GM03348 (cell line): ENCODE measurements around the gene PCDHGC4.

ENCODE experiments used
- DNase-seq: peaks from one replicate; pipeline ENCODE4 v3.0.0; 2012; ENCODE audit warnings: low spot score

The PCDHGC4 gene

DNA sequence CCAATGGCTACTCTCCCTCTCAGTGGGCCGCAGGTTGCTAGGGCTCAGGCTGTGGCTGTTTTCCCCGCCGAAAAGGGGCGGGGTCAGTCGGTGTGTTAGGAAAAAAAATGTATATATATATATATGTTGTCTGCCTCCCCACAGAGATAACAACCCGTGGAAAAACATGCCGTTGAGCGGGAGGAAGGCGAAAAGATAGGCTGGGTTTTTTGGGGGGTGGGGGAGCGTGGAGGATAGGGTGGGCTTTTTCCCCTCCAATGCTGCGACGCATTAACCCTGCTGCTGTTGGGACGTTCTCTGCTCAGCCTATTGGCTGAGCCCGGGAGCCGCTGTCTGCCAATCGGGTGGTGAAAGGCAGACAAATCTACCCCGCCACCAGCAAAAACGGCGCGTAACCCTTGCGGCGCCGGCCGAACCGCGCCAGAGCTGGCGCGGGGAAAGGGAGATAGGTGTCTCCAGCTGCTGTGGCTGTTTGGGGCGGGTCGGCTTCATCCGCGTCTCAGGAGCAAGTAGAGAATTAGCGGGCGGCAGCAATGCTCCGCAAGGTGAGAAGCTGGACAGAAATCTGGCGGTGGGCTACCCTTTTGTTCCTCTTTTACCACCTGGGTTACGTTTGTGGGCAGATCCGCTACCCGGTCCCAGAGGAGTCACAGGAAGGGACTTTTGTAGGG is at the start of gene PCDHGC4:
Gene PCDHGC4 (plus strand): TSS at position 390 of the 671 bp plus-strand sequence. CDS start 144 bp downstream, at position 534.
- no peak for DNase-seq

GRCh38 chr5:141437221-141437620 is 47.6 kb upstream of the PCDHGC4 start:
- peak; percentile 44 for DNase-seq

GRCh38 chr5:141439411-141440141 is 45.3 kb upstream of the PCDHGC4 start:
- no peak for DNase-seq

- DNase-seq, result no peak
Measured at GRCh38 chr5:141440341-141440740, 44.5 kb upstream of the PCDHGC4 start.

GRCh38 chr5:141441571-141442170 is 43.2 kb upstream of the PCDHGC4 start:
- no peak for DNase-seq

DNA sequence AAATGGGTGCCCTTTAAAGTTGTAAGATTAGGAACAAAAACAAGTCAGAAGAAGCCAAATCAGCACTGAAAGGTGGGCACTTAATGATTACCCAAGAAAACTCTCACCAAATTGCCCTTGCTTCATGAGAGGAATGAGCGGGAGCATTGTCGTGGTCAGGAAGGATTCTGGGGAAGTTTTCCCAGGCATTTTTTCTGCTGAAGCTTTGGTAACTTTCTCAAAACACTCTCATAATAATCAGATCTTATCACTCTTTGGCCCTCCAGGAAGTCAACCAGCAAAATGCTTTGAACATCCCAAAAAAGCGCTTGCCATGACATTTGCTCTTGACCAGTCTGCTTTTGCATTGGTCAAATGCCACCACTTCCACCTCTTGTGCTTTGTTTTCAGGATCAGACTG is 19.5 kb upstream of the PCDHGC4 start:
- no peak for DNase-seq

GRCh38 chr5:141475625-141476131 is 9.2 kb upstream of the PCDHGC4 start, which contains the start of gene PCDHGC3:
TSS of gene PCDHGC3 (plus strand) at chr5:141475966. CDS start at chr5:141476117, 151 bp downstream.
- DNase-seq, result peak; percentile 96

DNA sequence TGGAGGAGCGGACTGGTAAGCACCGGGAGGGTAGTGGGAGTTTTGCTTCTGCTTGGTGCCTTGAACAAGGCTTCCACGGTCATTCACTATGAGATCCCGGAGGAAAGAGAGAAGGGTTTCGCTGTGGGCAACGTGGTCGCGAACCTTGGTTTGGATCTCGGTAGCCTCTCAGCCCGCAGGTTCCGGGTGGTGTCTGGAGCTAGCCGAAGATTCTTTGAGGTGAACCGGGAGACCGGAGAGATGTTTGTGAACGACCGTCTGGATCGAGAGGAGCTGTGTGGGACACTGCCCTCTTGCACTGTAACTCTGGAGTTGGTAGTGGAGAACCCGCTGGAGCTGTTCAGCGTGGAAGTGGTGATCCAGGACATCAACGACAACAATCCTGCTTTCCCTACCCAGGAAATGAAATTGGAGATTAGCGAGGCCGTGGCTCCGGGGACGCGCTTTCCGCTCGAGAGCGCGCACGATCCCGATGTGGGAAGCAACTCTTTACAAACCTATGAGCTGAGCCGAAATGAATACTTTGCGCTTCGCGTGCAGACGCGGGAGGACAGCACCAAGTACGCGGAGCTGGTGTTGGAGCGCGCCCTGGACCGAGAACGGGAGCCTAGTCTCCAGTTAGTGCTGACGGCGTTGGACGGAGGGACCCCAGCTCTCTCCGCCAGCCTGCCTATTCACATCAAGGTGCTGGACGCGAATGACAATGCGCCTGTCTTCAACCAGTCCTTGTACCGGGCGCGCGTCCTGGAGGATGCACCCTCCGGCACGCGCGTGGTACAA is 8.5 kb upstream of the PCDHGC4 start:
- DNase-seq, result peak; percentile 77

GRCh38 chr5:141477044-141477575 is 7.7 kb upstream of the PCDHGC4 start:
- DNase-seq, result no peak

- DNase-seq, result no peak
Measured at GRCh38 chr5:141477815-141478214, 7.0 kb upstream of the PCDHGC4 start.

- DNase-seq, result no peak
Measured at GRCh38 chr5:141478321-141478945, 6.4 kb upstream of the PCDHGC4 start.

DNA sequence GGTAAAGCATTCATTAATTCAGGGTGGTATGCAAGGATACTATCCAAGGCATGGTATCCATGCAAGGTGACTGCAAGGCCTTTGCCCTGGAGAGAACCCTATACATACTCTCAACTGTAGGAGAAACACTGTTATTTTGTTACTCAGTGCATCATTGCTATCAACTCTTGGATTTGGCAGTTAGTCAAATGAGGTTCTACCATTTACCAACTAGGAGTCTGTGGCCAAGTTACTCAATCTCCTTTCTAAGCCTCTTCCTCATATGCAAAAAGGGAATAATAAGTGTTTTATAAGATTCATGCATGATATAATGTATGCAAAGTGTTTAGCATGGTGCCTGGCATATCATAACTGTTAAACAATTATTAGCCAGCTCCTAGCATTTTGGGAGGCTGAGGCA is 5.1 kb upstream of the PCDHGC4 start:
- DNase-seq, result no peak

DNA sequence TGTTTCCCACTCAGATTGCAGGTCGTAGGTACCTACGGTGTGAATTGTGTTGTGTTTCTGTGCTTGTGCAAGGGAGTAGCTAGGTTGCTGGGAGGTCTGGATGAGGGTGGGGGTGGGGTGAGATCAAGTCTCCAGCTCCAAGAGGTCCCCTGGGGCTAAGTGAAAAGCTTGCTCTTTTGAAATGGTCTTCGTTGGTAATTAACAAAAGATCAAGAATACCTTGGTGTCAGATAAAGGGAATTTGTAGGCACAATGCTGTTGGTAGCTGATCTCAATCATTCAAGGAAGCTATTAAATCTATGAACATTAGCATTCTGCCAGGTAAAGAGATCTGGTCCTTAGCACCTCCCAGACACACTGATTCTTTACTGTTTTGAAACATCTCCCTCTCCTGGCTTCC is 928 bp upstream of the PCDHGC4 start:
- DNase-seq, result no peak

DNA sequence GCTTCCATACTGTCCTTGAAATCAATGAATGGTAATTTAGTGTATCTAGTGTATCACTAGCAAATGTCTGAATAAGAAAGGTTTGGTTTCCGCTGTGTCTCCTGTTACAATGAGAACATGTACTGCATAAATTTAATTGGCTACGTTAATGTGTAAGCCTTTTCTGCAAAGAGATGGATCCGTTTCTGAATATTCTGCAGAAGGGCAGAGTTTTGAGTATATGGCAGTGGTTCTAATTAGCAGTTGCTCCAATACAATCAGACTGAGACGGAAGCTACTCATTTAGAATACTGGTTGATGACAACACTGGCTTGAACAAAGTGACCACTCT is 555 bp upstream of the PCDHGC4 start:
- DNase-seq, result no peak

DNA sequence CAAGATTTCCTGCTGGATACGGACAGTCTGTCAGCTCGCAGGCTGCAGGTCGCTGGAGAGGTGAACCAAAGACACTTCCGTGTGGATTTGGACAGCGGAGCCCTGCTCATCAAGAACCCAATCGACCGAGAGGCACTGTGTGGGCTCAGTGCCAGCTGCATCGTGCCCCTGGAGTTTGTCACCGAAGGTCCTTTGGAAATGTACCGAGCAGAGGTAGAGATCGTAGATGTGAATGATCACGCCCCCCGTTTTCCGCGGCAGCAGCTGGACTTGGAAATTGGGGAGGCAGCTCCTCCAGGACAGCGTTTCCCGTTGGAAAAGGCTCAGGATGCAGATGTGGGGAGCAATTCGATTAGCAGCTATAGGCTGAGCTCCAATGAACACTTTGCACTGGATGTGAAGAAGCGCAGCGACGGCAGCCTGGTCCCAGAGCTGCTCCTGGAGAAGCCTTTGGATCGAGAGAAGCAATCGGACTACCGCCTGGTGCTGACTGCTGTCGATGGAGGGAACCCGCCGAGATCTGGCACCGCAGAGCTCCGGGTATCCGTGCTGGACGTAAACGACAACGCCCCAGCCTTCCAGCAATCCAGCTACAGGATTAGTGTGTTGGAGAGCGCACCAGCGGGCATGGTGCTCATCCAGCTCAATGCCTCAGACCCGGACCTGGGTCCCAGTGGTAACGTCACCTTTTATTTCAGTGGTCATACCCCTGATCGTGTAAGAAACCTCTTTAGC is 658 bp downstream of the PCDHGC4 start:
- DNase-seq, result no peak

- no peak for DNase-seq
Measured at GRCh38 chr5:141486091-141486490, 1.3 kb downstream of the PCDHGC4 start.

GRCh38 chr5:141487131-141487530 is 2.3 kb downstream of the PCDHGC4 start:
- DNase-seq, result no peak

GRCh38 chr5:141488591-141489561 is 4.0 kb downstream of the PCDHGC4 start, which contains the start of gene PCDHGC5:
TSS of gene PCDHGC5 (plus strand) at chr5:141489081. CDS start at chr5:141489241, 160 bp downstream.
- DNase-seq, result peak; percentile 89

GRCh38 chr5:141489841-141490240 is 5.0 kb downstream of the PCDHGC4 start:
- no peak for DNase-seq
